Measurements from ENCODE around the gene OGFOD3.
A peak's percentile ranks its signal among the peaks of the same experiment; 100 is the strongest.
"Not testable (repeated sequence)": the region's sequence is repeated elsewhere in the genome, so short reads cannot be mapped to it uniquely, and the experiment has no call there.

OGFOD3 gene

DNA sequence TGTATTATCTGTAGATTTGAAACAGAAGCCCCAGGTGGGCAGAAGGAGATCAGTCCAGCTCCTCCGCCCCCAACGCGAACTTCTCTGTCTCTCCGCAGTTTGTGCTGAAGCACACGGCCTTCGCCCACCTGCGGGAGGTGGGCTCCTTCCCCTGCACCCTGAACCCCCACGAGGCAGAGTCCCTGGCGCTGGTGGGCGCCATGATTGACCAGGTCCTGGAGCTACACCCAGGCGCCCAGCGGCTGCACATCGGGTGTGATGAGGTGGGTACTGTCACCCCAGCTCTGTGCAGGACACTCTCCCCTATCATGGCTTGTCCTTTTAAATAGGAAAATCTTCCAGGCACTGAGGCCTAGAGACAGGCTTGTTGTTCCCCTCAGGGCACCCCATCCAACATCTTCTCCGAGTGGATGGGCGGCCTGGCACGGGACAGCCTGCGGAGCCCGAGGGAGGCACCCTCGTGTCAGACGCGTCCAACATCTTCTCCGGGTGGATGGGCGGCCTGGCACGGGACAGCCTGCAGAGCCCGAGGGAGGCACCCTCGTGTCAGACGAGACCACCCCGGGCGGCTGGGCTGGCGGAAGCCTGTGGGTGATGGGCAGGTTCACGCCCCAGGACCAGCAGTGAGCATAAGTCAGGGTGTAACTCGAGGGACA, 15.3 kb upstream of the OGFOD3 start:
- no peak for DNase-seq (ENCODE audit: low spot score)

DNA sequence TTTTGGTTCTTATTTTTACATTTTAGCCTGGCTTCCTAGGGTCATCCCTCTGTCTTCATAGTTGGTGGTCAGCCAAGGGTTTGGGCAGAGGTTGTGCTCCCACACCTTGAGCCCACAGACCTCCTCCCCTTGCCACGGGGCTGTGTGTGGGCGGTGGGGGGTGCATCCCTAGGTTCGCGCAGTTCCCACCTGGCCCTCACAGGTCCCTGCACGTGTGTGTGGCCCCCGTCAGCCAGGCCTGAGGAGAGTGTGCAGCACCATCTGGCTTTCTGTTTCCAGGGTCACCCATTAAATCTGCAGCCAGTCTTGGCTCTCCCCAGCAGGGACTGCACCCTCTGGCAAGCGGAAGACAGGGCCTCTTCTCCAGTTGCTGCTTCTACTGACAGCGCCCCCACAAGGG, 13.6 kb upstream of the OGFOD3 start:
- no peak for DNase-seq (ENCODE audit: low spot score)

DNA sequence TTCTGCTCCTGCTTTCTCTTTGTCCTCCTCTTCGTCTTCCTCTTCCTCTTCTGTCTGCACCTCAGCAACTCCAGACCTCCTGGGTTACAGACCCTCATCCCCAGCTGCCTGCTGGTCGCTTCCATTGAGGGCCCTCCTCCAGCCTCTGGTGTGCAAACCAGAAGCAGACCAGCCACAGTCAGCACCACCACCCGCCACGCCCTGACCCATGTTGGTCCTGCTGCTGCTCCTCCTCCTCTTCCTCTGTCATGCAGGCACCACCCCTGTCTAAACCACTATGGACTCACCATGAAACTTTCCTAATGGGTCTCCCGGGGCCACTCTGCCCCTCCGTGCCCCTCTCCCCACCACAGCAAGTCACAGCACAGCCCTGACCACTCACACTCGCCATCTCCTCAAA, 11.4 kb upstream of the OGFOD3 start:
- DNase-seq (ENCODE audit: low spot score), result no peak

DNA sequence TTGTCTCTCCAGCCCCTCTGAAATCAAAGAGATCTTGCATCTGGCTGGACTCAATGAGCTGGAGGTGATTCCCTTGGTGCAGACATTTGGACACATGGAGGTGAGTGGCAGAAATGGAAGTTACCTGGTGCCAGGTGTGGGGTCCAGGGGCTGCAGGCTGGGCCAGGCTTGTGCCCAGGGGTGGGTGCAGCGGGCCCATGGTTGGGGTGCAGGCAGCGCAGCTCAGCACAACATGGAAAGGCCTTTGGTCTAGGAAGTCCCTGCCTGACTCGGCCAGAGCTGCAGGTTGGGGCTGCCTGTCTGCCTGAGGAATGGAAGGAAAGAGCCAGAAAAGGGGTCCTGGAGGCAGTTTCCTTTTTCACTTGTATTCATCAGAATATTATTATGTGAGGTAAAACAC, 10.2 kb upstream of the OGFOD3 start:
- DNase-seq (ENCODE audit: low spot score), result no peak

GRCh38 chr17:82424863-82425159, 6.4 kb upstream of the OGFOD3 start:
- DNase-seq (ENCODE audit: low spot score), result no peak

- DNase-seq (ENCODE audit: low spot score), result peak; percentile 39
Observed at GRCh38 chr17:82424001-82424862, 5.8 kb upstream of the OGFOD3 start.

- DNase-seq (ENCODE audit: low spot score), result no peak
Observed at GRCh38 chr17:82419540-82419939, 1.2 kb upstream of the OGFOD3 start.

DNA sequence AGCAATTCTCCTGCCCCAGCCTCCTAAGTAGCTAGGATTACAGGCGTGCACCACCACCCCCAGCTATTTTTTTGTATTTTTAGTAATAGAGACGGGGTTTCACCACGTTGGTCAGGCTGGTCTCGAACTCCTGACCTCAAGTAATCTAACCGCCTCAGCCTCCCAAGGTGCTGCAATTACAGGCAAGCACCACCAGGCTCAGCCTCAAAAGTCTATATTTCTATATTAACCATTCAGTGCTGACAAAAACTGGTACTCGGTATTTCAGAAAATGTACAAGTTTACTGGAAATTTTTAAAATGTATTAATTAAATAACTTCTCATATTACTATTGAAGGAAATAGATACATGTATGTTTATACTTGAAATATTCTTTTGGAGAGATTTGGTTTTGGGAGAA, 1.6 kb downstream of the OGFOD3 start:
- no peak for DNase-seq (ENCODE audit: low spot score)

GRCh38 chr17:82416264-82416663, 2.1 kb downstream of the OGFOD3 start:
- DNase-seq (ENCODE audit: low spot score), result no peak

- DNase-seq (ENCODE audit: low spot score), result no peak
Observed at GRCh38 chr17:82415786-82416185, 2.6 kb downstream of the OGFOD3 start.

GRCh38 chr17:82415336-82415735, 3.0 kb downstream of the OGFOD3 start:
- no peak for DNase-seq (ENCODE audit: low spot score)

- DNase-seq (ENCODE audit: low spot score), result peak; percentile 24
Observed at GRCh38 chr17:82414548-82415281, 3.7 kb downstream of the OGFOD3 start.

DNA sequence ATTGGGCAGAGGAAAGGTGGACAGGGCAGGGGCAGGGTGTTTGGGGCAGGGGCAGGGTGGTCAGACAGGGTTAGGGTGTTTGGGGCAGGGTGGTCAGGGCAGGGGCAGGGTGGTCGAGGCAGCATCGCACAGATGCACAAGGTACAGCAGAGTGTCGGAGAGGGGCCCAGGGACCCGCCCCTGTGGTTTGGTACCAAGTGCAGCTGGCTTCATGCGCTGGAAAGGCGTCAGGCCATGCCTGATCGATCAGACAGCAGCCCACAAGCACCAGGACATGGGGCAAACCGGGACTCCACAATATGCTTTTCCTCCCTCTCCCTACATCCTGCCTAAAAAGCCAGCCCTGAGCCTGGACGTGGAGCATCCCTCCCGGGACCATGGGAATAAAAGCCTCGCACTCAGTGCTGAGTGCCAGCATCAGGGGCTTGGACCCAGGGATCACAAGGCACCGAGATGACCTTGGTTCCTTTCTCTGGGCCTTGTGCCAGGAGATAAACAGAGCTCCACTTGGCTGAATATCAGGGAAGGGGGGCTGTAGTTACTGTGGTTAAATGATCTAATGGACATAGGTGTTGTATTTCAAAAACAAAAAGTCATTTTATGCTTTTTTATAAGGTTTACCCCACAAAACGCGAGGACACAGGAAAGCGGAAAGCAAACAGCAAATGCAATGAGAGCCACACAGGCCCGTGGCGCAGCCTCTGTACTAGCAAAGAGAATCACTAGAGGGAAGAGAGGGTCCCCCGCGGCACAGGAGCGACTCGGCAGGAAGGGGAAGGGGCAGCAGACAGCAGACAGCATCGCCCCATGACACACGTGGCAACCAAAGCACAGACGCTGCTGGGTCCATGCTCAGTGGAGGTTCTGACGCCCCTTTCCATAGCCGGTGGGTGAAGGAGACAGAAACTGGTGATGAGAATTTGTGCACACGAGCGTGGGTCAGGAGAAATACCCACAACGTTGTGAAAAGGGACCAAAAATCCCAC, 5.6 kb downstream of the OGFOD3 start:
- DNase-seq (ENCODE audit: low spot score), result no peak

GRCh38 chr17:82412081-82412480, 6.3 kb downstream of the OGFOD3 start:
- not testable (repeated sequence) for DNase-seq (ENCODE audit: low spot score)

GRCh38 chr17:82411396-82412053, 6.9 kb downstream of the OGFOD3 start:
- no peak for DNase-seq (ENCODE audit: low spot score)

DNA sequence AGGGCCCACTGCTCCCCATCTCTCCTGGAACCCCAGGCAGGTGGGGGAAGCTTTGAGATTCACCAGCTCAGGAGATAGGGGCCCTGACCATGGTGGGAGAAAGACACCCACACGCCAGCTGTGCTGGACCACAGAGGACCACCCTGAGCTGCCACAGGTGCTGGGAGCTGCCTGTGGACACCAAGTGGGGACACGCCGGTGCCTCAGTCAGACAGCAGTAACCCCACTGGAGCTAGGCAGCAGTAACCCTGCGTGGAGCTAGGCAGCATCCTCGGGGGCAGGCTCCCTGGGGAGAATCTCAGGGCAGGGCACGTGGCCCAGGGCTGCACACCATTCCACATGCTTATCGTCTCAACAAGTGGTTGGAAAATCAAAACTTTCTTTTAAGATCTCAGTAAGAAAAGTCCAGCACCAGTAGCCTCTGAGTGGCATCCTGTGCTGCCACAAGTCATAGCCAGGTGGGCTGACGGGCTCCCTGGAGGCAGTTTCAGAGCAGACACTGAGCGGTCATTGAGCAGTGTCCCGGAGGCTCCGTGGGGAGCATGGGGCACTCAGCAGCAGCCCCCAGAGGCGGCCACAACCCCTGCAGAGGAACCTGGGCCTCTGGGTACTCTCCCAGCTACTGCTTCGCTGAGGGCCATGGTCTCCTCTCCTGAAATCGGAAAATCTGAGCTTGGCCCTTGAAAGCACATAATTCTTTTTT, 8.2 kb downstream of the OGFOD3 start:
- DNase-seq (ENCODE audit: low spot score), result no peak

GRCh38 chr17:82408938-82409318, 9.5 kb downstream of the OGFOD3 start:
- DNase-seq (ENCODE audit: low spot score), result no peak

DNA sequence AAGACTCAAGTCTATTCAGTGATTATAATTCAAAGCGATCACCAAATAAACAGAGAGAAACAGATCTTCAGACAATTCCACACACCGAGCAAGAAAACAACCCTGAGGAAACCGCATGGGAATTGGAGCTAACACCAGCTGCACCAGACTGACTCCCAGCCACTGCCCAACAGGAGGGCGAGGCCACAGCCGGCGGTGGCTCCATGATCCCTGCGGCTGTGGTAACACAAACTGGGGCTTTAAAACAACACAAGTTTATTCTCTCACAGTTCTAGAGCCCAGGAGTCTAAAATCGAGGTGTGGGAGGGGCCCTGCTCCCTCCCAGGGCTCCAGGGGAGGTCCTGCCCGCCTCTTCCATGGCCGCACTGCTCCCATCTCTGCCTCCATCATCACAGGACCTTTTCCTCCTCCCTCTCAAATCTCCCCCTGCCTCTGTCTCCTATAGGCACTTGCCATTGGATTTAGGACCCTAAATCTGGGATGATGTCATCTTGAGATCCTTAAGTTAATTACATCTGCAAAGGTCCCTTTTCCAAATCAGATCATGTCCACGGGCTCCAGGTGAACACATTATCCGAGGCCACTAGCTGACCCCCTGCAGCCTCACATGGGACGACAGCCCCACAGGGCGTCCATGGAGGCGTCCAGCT, 10.0 kb downstream of the OGFOD3 start:
- no peak for DNase-seq (ENCODE audit: low spot score)

GRCh38 chr17:82407255-82407654, 11.1 kb downstream of the OGFOD3 start:
- DNase-seq (ENCODE audit: low spot score), result peak; percentile 17

- DNase-seq (ENCODE audit: low spot score), result no peak
Observed at GRCh38 chr17:82406131-82406671, 12.2 kb downstream of the OGFOD3 start.

All from SW480 (cell line).